Body of pancreas (tissue), 4 donors: ENCODE data around the gene ZNF77.

Experiments used
- POLR2A ChIP-seq, 3 donors: fragments of 450-650 bp; IDR thresholded peaks; one replicate each; pipeline ENCODE4 v1.6.1; 2016; ENCODE audit warnings: antibody characterized with exemption in 3 of 3, mild to moderate bottlenecking in 2 of 3
- TF ChIP-seq, protein P1 (sequence below), 7 experiments: fragments of 450-650 bp in 4 of 7; fragments of 200-600 bp in 3 of 7; sonication (generic) in 3 of 7; IDR thresholded peaks; one replicate each; pipeline ENCODE4 v1.5.1; 2016 to 2019; ENCODE audit warnings: antibody characterized with exemption in 7 of 7

DNA sequence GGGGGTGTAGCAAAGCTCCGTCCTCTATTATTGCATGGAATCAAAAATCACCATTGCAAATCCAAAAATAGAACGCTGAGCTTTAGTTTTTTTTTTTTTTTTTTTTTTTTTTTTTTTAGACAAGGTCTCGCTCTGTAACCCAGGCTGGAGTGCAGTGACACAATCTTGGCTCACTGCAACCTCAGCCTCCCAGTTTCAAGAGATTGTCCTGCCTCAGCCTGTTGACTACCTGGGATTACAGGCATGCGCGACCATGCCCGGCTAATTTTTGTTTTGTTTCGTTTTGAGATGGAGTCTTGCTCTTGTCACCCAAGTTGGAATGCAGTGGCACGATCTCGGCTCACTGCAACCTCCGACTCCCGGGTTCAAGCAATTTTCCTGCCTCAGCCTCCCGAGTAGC lies 15.3 kb upstream of the ZNF77 start:
- no peak for TF ChIP-seq POLR2A (IDR thresholded peaks at IDR 0.05)
- TF ChIP-seq, protein P1, sequence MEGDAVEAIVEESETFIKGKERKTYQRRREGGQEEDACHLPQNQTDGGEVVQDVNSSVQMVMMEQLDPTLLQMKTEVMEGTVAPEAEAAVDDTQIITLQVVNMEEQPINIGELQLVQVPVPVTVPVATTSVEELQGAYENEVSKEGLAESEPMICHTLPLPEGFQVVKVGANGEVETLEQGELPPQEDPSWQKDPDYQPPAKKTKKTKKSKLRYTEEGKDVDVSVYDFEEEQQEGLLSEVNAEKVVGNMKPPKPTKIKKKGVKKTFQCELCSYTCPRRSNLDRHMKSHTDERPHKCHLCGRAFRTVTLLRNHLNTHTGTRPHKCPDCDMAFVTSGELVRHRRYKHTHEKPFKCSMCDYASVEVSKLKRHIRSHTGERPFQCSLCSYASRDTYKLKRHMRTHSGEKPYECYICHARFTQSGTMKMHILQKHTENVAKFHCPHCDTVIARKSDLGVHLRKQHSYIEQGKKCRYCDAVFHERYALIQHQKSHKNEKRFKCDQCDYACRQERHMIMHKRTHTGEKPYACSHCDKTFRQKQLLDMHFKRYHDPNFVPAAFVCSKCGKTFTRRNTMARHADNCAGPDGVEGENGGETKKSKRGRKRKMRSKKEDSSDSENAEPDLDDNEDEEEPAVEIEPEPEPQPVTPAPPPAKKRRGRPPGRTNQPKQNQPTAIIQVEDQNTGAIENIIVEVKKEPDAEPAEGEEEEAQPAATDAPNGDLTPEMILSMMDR (IDR thresholded peaks at IDR 0.05): no peak
